PFSK-1 (cell line): ENCODE data around the gene CATSPER4.

Experiments
- FOXP2 ChIP-seq: optimal IDR thresholded peaks from 2 replicates; pipeline ENCODE3; 2011; ENCODE audit warnings: borderline replicate concordance, control low read depth, inconsistent platforms; ENCODE audit not compliant: insufficient read depth; ENCODE audit errors: extremely low read length, extremely low read depth
- POLR2AphosphoS5 ChIP-seq: IDR thresholded peaks from 2 replicates; pipeline ENCODE4 v1.6.1; 2012; ENCODE audit warnings: low read depth, mild to moderate bottlenecking, control low read depth, low read length, moderate library complexity
- SIN3A ChIP-seq: IDR thresholded peaks from 2 replicates; pipeline ENCODE4 v1.6.1; 2012; ENCODE audit warnings: mild to moderate bottlenecking, low read length, moderate library complexity, borderline replicate concordance; ENCODE audit not compliant: insufficient read depth
- TAF1 ChIP-seq: IDR thresholded peaks from 2 replicates; pipeline ENCODE4 v1.6.1; 2012; ENCODE audit warnings: low read length, control low read depth, borderline replicate concordance; ENCODE audit not compliant: insufficient read depth
- TF ChIP-seq, protein P1 (sequence below), 2 experiments: IDR thresholded peaks; 2 replicates each; pipeline versions ENCODE4 v1.6.1 to v1.8.0; 2011 to 2012; ENCODE audit warnings: low read depth in 2 of 2, low read length in 2 of 2, control low read depth in 1 of 2, inconsistent platforms in 1 of 2, mild to moderate bottlenecking in 1 of 2, moderate library complexity in 1 of 2; ENCODE audit not compliant: insufficient read depth in 1 of 2

The CATSPER4 gene

DNA sequence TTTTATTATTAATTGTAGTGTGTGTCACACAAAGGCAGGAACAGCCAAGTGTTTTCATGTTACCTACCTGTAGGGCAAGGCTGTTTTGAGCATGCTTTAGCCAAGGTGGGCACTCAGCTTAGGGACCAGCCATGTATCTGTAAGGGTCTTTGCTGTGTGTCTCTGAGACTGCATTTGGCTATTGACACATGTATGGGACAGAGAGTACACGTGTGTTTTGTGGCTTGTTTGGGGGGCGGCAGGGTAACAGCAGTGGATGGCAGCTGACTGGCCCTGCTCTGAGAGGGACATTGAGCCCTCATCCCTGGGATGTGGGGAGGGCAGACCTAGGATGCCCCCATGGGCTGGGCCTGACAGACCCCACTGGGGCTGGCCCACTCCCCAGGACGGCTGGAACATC, 6.9 kb downstream of the CATSPER4 start:
- TF ChIP-seq POLR2AphosphoS5 = no peak
- no peak for TF ChIP-seq TAF1
- TF ChIP-seq FOXP2 = no peak
- TF ChIP-seq, protein P1, sequence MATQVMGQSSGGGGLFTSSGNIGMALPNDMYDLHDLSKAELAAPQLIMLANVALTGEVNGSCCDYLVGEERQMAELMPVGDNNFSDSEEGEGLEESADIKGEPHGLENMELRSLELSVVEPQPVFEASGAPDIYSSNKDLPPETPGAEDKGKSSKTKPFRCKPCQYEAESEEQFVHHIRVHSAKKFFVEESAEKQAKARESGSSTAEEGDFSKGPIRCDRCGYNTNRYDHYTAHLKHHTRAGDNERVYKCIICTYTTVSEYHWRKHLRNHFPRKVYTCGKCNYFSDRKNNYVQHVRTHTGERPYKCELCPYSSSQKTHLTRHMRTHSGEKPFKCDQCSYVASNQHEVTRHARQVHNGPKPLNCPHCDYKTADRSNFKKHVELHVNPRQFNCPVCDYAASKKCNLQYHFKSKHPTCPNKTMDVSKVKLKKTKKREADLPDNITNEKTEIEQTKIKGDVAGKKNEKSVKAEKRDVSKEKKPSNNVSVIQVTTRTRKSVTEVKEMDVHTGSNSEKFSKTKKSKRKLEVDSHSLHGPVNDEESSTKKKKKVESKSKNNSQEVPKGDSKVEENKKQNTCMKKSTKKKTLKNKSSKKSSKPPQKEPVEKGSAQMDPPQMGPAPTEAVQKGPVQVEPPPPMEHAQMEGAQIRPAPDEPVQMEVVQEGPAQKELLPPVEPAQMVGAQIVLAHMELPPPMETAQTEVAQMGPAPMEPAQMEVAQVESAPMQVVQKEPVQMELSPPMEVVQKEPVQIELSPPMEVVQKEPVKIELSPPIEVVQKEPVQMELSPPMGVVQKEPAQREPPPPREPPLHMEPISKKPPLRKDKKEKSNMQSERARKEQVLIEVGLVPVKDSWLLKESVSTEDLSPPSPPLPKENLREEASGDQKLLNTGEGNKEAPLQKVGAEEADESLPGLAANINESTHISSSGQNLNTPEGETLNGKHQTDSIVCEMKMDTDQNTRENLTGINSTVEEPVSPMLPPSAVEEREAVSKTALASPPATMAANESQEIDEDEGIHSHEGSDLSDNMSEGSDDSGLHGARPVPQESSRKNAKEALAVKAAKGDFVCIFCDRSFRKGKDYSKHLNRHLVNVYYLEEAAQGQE (IDR thresholded peaks at IDR 0.05; ENCODE audit: insufficient read depth in 1 of 2, low read depth in 2 of 2, low read length in 2 of 2) = no peak
- no peak for TF ChIP-seq SIN3A

DNA sequence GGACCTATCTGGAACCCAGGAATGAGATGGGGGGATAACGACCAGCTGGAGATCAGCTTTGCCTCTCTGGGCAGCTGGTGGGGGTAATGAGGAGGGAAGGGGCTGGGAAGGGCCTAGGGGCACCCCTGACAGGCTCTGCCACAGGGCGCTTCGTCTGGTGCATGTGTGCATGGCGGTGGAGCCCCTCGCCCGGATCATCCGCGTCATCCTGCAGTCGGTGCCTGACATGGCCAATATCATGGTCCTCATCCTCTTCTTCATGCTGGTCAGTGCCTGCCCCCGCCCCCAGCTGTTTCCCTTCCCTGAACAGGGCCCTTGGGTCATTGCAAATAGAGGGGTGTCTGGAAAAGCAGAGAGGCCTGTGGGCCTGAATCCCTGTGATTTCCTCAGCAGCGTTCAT, 7.4 kb downstream of the CATSPER4 start:
- TF ChIP-seq FOXP2 = no peak
- TF ChIP-seq POLR2AphosphoS5 = no peak
- TF ChIP-seq SIN3A = no peak
- TF ChIP-seq, protein P1 (IDR thresholded peaks at IDR 0.05; ENCODE audit: insufficient read depth in 1 of 2, low read depth in 2 of 2, low read length in 2 of 2) = no peak

GRCh38 chr1:26200413-26200812, 10.0 kb downstream of the CATSPER4 start:
- TF ChIP-seq FOXP2 (no peak), POLR2AphosphoS5 (no peak), SIN3A (no peak), TAF1 (no peak)
- TF ChIP-seq, protein P1 (IDR thresholded peaks at IDR 0.05; ENCODE audit: insufficient read depth in 1 of 2, low read depth in 2 of 2, low read length in 2 of 2) = no peak

- TF ChIP-seq SIN3A (no peak), TAF1 (no peak), FOXP2 (no peak), POLR2AphosphoS5 (no peak)
- TF ChIP-seq, protein P1 (IDR thresholded peaks at IDR 0.05; ENCODE audit: insufficient read depth in 1 of 2, low read depth in 2 of 2, low read length in 2 of 2) = no peak
These were observed 13.4 kb downstream of the CATSPER4 start for GRCh38 chr1:26203642-26204318.
